ENCODE measurements around the gene UPP2.

UPP2 gene

DNA sequence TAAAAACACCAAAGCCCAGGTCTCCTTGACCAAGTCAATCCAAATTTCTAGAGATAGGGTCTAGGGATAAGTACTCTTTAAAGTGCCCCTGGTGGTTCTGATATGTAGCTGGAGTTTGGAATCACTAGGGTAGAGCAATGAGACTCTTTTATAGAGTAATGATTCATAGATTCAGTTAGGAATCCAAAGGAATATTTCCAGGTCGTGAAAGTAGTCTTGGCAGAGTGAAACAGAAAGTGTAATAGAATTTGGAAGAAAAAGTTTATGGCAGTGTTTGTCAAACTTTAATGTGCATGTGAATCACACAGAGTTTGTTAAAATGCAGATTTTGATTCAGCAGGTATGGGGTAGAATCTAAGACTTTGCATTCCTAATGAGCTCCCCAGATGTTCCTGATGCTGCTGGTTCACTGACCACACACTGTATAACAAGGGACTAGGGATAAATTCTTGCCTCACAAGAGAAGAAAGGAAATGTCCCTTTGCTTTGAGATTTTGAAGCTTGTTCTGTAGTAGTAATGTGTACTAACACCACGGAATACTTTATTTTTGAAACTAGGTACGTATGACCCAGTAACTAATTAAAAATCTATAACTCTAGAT lies 1.8 kb downstream of the UPP2 start:
- no peaks in the 10 kb centered on the region for H4K20me1 ChIP-seq (ENCODE audit: insufficient read depth, low read length, poor library complexity, severe bottlenecking)
- H3K4me2 ChIP-seq (ENCODE audit: low read depth, low read length, poor library complexity, severe bottlenecking) = no peak overlapping the region
- H3F3A ChIP-seq (ENCODE audit: low read depth) = no peaks in the 10 kb centered on the region
- no peak for TF ChIP-seq EZH2phosphoT487 (IDR thresholded peaks at IDR 0.05; ENCODE audit: borderline replicate concordance)
- TF ChIP-seq, protein P1, sequence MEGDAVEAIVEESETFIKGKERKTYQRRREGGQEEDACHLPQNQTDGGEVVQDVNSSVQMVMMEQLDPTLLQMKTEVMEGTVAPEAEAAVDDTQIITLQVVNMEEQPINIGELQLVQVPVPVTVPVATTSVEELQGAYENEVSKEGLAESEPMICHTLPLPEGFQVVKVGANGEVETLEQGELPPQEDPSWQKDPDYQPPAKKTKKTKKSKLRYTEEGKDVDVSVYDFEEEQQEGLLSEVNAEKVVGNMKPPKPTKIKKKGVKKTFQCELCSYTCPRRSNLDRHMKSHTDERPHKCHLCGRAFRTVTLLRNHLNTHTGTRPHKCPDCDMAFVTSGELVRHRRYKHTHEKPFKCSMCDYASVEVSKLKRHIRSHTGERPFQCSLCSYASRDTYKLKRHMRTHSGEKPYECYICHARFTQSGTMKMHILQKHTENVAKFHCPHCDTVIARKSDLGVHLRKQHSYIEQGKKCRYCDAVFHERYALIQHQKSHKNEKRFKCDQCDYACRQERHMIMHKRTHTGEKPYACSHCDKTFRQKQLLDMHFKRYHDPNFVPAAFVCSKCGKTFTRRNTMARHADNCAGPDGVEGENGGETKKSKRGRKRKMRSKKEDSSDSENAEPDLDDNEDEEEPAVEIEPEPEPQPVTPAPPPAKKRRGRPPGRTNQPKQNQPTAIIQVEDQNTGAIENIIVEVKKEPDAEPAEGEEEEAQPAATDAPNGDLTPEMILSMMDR (conservative IDR thresholded peaks at IDR 0.05; ENCODE audit: low read length) = no peak
- H3K4me3 ChIP-seq (ENCODE audit: low read length, poor library complexity, severe bottlenecking) = no peak overlapping the region
- H2AFZ ChIP-seq (ENCODE audit: low read length) = no peak overlapping the region
- H3K9ac ChIP-seq (ENCODE audit: low read depth, low read length, poor library complexity, severe bottlenecking) = no peak overlapping the region
- no peaks in the 10 kb centered on the region for H3K9me3 ChIP-seq (ENCODE audit: insufficient read depth, low read depth, low read length)
- H3K9me2 ChIP-seq (replicated peaks; ENCODE audit: low read depth, low read length) = no peaks in the 10 kb centered on the region
- H3K36me3 ChIP-seq (ENCODE audit: insufficient read depth, low read length) = no peaks in the 10 kb centered on the region
- H3K27me3 ChIP-seq (ENCODE audit: insufficient read depth, low read length, poor library complexity, severe bottlenecking) = no peaks in the 10 kb centered on the region
- no peaks in the 10 kb centered on the region for H3K79me2 ChIP-seq (ENCODE audit: insufficient read depth, low read length)
- no peaks in the 10 kb centered on the region for H3K4me1 ChIP-seq (ENCODE audit: insufficient read depth, low read length, poor library complexity, severe bottlenecking)

DNA sequence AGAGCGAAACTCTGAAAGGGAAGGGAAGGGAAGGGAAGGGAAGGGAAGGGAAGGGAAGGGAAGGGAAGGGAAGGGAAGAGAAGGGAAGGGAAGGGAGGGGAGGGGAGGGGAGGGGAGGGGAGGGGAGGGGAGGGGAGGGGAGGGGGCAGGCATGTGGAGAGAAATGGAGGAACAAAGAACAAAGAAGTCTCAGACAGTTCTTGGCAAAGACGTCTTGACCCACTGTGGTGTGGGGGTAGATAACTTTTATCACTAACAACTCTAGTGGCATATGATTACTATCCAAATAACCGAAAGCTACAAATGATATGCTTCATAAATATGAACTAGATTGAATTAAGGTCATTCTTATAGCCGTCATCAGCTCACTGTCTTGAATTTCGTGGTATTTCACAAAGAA lies 3.2 kb downstream of the UPP2 start:
- Histone ChIP-seq H3K9me2 (replicated peaks; ENCODE audit: low read depth, low read length) (no peaks in the 10 kb centered on the region), H2AFZ (ENCODE audit: low read length) (no peak overlapping the region), H3K9me3 (ENCODE audit: insufficient read depth, low read depth, low read length) (no peaks in the 10 kb centered on the region), H3F3A (ENCODE audit: low read depth) (no peaks in the 10 kb centered on the region), H3K4me1 (ENCODE audit: insufficient read depth, low read length, poor library complexity, severe bottlenecking) (no peaks in the 10 kb centered on the region), H3K4me3 (ENCODE audit: low read length, poor library complexity, severe bottlenecking) (no peak overlapping the region), H3K4me2 (ENCODE audit: low read depth, low read length, poor library complexity, severe bottlenecking) (no peak overlapping the region), H3K27me3 (ENCODE audit: insufficient read depth, low read length, poor library complexity, severe bottlenecking) (no peaks in the 10 kb centered on the region), H3K36me3 (ENCODE audit: insufficient read depth, low read length) (no peaks in the 10 kb centered on the region), H3K79me2 (ENCODE audit: insufficient read depth, low read length) (no peaks in the 10 kb centered on the region), H3K9ac (ENCODE audit: low read depth, low read length, poor library complexity, severe bottlenecking) (no peak overlapping the region), H4K20me1 (ENCODE audit: insufficient read depth, low read length, poor library complexity, severe bottlenecking) (no peaks in the 10 kb centered on the region)
- no peak for TF ChIP-seq EZH2phosphoT487 (IDR thresholded peaks at IDR 0.05; ENCODE audit: borderline replicate concordance)
- TF ChIP-seq, protein P1 (conservative IDR thresholded peaks at IDR 0.05; ENCODE audit: low read length) = no peak

DNA sequence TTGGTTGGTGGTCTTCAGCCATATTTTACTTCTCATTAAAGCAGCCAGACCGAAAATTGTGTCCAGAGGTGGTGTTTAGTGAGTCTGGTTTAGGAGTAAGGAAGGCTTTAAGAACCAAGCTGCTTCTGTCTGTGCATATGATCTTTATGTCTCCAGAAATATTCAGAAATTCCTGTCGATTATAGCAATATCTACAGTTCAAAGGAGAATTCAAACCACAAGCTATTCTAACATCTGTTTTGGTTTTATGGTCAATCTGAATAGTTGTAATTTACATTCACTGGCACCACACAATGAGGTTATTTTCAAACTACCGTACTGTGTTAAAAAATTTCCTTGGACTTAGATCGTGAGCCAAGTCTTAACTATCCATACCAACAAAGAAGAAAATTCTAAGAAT lies 11.3 kb downstream of the UPP2 start:
- TF ChIP-seq EZH2phosphoT487 (IDR thresholded peaks at IDR 0.05; ENCODE audit: borderline replicate concordance) = no peak
- TF ChIP-seq, protein P1 (conservative IDR thresholded peaks at IDR 0.05; ENCODE audit: low read length) = no peak
- H3K4me1 ChIP-seq (ENCODE audit: insufficient read depth, low read length, poor library complexity, severe bottlenecking) = no peaks in the 10 kb centered on the region
- H3K9ac ChIP-seq (ENCODE audit: low read depth, low read length, poor library complexity, severe bottlenecking) = no peak overlapping the region
- H3K9me2 ChIP-seq (replicated peaks; ENCODE audit: low read depth, low read length) = no peaks in the 10 kb centered on the region
- no peaks in the 10 kb centered on the region for H3K27me3 ChIP-seq (ENCODE audit: insufficient read depth, low read length, poor library complexity, severe bottlenecking)
- no peaks in the 10 kb centered on the region for H3F3A ChIP-seq (ENCODE audit: low read depth)
- no peak overlapping the region for H3K4me2 ChIP-seq (ENCODE audit: low read depth, low read length, poor library complexity, severe bottlenecking)
- no peaks in the 10 kb centered on the region for H4K20me1 ChIP-seq (ENCODE audit: insufficient read depth, low read length, poor library complexity, severe bottlenecking)
- H3K79me2 ChIP-seq (ENCODE audit: insufficient read depth, low read length) = no peaks in the 10 kb centered on the region
- no peak overlapping the region for H3K4me3 ChIP-seq (ENCODE audit: low read length, poor library complexity, severe bottlenecking)
- H3K36me3 ChIP-seq (ENCODE audit: insufficient read depth, low read length) = no peaks in the 10 kb centered on the region
- no peaks in the 10 kb centered on the region for H3K9me3 ChIP-seq (ENCODE audit: insufficient read depth, low read depth, low read length)
- no peak overlapping the region for H2AFZ ChIP-seq (ENCODE audit: low read length)

Measured in Loucy (cell line).